Stimulated activated CD4-positive, alpha-beta T cell treated with anti-CD3 and anti-CD28 coated beads, Interleukin-1b, Interleukin-23, amount 100 ng/mL, for 24 hours (primary cell): ENCODE measurements around the gene ANKRD52.
"Not testable (repeated sequence)": the region's sequence is repeated elsewhere in the genome, so short reads cannot be mapped to it uniquely, and the experiment has no call there.

Experiments
- DNase-seq, 4 experiments: peaks; one replicate each; pipeline ENCODE4 v3.0.0-alpha.2; 2020; ENCODE audit warnings: low read depth in 4 of 4, low spot score in 1 of 4

ANKRD52 gene

DNA sequence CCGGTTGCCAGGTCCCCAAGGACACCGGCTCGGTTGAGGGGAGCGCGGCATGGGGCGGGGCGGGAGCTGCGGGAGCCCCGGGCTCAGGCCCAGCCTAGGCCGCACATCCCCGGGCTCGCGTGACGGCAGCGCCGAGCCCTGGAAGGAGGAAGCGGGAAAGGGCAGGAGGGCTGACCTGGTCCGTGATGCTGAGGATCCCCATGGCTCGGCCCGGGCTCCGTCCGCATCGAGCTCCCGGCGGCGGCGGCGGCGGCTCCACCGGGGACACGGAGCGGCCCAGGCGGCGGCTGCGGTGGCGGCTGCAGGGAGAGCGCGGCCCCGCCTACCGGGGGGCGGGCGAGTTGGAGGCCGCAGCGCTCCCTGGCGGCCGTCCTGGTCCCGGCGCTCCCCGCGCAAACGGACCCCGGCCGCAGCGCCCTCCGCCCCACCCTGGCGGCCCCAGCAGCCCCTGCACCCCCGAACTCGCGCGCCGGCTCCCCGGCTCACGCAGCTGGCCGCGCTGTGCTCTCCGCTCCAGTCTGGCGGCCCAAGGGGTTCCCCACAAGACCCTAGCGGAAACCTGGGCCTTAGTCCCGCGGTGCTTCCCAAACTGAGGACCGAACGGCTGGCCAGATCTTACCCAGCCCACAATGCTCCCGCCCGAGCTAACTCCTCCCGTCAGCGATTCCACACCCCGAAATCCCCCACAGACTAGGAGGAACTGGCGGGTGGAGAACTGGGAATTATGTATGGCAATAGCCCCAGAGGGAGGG is at the start of gene ANKRD52:
Gene ANKRD52, minus strand, starts transcription at position 317 of the 752 bp plus-strand sequence. Its CDS starts 115 bp downstream, at position 202.
- peak; percentile 50 to 73 (median 64) for DNase-seq

DNA sequence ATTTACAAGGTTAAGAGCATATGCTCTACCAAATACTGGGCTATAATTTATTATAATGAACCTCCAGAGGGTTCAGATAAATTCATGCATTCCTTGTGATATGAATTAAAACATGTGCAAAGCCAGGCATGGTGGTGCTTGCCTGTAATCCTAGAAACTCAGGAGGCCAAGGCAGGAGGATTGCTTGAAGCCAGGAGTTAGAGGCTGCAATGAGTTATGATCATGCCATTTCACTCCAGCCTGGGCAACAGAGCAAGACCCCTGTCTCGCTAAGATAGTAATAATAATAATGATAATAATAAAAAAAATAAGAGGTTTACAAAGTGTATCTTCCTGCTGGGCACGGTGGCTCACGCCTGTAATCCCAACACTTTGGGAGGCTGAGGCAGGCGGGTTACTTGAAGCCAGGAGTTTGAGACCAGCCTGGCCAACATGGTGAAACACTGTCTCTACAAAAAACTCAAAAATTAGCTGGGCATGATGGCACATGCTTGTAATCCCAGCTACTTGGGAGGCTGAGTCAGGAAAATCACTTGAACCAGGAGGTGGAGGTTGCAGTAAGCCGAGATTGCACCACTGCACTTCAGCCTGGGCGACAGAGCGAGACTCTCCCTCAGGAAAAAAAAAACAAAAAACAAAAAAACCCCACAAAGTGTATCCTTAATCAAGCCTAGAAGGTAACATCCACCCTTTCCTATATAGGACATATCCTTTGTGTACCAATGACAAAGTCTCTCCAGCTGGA is 49.2 kb upstream of the ANKRD52 start:
- DNase-seq = no peak

DNA sequence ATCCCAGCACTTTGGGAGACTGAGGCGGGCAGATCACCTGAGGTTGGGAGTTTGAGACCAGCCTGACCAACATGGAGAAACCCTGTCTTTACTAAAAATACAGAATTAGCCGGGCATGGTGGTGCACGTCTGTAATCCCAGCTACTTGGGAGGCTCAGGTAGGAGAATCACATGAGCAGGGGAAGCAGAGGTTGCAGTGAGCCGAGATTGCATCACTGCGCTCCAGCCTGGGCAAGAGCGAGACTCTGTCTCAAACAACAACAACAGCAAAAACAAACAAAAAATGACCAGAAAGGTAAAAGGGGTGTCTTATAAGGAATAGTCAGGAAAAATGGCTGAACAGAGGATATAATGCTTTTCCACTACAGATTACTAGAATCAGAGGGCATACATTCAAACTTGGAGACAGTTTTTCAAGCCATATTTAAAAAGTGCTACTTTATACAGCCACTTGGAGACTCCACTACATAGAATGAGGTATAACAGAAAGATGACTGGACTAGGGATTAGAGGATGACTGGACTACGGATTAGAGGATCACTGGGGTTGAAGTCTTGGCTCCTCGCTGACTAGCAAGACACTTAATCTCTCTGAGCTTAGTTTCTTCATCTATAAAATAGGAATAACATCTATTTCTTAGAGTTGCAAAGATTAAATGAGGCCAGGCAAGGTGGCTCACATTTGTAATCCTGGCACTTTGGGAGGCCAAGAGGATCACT is 46.8 kb upstream of the ANKRD52 start:
- no peak for DNase-seq

DNA sequence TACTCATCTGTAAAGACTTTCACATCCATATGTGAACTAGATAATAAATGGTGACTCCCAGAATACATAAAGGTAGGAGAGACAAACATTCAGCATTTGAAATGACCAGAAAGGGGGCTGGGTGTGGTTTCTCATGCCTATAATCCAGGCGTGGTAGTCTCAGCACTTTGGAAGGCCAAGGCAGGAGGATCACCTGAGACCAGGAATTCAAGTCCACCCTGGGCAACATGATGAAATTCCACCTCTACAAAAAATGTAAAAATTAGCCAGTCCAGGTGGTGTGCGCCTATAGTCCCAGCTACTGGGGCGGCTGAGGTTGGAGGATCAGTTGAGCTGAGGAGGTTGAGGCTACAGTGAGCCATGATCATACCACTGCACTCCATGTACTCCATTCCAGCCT is 46.1 kb upstream of the ANKRD52 start:
- DNase-seq = no peak

DNA sequence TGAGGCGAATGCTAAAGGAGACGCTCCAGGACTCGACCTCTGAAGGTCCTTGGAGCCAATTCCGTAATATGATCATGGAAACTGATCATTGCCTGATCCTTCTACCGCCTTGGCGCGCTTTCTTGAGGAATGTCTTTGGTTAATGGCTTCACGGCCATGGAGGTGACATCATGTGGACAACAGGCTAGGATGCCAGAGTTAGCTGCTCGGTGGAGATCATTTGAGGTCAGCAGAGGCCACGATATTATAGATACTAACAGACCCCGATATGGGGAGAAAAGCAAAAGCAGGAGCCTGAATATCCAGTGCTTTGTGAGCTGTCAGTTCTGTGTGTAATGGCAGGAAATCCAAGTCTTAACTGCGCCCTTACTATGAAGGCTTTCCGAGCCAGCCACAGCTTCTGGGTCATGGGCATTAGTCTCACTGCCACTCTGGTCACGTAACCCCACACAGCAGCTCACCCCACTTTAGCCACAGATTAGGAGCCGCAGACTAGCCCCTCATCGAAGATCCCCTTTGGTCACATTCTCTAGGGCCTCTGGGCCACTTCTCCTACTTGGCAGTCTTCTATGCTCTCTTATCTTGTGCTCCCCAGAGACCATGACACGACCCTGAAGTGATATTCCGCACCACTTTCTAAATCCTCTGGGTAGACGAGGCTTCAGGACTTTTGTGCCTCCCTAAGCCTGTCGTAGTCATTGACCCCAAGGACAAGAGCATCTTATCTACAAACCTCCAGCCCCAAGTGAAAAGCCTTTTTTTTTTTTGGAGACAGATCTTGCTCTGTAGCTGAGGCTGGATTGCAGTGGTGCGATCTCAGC is 42.7 kb upstream of the ANKRD52 start:
- DNase-seq = no peak

DNA sequence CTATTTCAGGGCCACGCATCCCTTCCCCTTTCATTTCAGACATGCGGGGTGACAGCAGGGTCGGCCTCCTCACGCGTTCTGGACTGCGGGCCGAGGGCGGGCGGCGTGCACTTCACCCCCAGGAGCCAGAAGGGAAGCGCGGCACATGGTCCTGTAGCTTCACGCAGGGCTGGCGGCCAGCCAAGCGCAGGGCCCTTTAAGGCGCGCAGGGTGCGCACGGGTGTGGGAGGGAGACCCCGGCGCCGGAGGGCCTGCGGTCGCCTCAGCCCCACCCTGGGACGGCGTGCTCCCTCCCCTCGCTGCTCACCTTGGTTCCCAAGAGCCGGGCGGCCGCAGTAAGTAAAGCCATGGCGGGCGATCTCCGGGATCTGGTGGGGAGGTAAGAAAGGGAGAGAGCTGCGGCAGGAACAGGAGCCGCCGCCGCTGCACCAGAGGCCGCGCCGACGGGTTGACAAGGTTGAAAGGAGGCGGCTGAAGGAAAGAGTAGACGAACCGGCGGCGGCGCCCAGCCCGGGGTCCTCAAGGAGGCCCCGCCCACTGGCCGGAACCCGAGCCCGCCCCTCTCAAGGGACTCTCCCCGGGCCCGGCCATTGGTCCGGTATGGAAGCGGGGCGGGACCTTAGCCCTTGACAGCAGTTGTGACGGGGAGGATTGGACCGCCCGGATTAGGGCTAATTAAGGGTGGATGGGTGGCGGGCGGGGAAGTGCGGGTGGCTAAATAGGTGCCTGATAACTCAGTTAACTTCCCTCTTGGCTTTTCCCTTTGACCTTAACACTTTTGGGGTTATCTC is 41.9 kb upstream of the ANKRD52 start, which contains the start of gene CS:
Gene CS, minus strand, starts transcription at position 478 of the 791 bp plus-strand sequence. Its CDS starts 129 bp downstream, at position 349.
- DNase-seq = peak; percentile 91 to 99 (median 98)

DNA sequence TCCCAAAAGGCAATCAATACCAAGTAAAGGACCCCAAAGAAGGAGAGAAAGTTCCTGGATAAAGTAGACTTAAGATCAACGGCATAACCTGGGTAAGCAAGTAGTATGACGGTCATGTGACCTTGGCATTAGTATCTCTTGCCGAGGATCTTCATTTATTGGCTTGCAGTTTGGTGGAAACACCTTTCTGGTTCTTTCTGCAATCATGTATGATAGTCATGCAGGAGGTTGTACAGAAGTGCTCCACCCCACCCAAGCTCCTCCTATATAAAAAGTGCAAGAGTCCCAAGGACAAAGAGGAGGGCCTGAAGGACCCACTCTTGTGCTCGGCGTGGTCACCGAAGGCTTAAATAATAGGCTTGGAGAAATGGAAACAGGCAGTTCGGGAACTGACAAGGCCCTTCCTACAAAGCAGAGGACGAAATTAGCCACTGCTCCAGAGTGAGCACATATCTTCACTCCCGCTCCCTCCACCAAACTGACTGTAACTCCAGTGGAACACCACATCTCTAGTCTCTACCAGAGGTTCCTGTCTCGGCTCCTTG is 41.2 kb upstream of the ANKRD52 start:
- no peak for DNase-seq

DNA sequence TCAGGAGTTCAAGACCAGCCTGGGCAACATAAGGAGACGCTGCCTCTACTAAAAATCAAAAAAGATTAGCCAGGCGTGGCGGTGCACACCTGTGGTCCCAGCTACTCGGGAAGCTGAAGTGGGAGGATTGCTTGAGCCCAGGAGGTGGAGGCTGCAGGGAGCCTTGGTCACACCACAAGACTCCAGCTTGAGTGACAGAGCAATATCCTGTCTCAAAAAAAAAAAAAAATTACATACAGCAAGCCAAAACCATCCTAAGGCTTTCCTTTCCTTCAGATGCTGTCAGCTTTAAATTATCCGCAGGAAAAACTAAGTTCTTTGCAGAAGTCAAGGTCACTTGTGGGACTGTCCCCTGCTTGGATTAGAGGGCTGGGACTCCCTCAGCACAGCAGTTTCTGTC is 40.6 kb upstream of the ANKRD52 start:
- DNase-seq = no peak

DNA sequence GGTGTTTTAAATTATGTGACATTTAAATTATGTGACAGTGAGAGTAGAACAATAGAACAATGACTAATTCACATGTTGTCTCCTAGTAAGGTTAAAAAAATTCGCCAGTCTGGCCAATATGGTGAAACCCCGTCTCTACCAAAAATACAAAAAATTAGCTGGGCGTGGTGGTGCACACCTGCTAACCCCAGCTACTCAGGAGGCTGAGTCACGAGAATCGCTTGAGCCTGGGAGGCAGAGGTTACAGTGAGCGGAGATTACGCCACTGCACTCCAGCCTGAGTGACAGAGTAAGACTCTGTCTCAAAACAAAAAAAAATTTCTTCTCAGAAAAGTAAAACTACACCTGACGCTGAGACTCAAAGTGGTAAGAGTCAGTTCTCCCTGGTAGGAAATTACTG is 39.2 kb upstream of the ANKRD52 start:
- no peak for DNase-seq

DNA sequence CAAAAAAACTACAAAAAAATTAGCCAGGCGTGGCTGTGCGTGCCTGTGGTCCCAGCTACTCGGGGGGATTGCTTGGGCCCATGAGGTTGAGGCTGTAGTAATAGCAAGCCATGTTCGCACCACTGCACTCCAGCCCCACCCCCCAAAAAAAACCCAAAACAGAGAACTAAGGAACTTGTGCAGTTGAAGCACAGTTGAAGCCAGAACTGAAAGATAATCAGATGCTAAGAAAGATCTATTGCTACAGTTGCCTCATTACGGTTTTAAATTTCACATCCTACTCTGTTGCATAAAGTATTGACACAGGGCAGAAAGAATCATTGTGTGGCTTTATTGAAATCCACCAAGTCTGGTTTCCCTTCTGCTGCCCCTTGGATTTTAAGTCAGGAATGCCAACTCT is 38.1 kb upstream of the ANKRD52 start:
- DNase-seq = no peak

DNA sequence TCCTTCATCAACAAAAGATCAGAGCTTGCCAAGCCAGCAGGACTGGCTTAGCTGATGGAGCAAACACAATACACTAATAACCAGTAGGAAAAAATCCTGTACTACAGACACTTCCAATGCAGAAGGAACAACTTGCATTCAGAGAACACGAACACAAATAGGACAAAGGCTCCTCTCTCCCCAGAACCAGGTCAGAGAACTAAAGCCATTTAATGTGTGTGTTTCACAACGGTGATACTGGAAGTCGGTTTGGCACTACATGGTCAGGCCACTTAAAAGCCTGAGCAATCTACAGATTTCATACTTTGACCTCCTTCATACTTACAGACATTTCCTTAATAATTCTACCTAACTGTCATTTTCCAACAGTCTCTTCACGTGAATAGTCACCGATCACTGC is 35.6 kb upstream of the ANKRD52 start:
- DNase-seq = no peak

DNA sequence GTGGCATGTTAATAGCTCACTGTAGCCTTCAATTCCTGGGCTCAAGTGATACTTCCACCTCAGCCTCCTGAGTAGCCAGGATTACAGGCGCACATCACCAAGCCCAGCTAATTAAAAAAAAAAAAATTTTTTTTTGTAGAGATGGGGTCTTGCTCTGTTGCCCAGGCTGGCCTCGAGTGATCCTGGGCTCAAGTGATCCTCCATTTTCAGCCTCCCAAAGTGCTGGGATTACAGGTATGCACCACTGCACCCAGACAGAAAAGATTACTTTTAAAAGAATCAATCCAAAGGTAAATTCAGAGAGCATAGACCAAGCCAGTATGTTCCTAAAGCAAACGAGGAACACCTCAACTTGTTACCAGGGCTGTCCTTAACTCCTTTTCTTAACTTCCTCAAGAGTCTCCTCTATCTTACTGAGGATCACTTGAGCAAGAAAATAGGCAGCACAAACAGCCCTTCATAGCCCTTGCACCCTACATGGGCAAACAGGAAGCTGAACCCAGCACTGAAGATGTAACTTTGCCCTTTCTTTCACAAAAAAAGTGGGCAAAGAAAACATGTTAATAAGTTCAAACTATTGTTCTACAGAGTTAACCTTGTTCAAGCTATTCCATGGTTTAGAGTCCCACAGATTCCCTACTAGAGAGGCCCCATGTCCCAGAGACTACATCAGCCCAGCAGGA is 30.7 kb upstream of the ANKRD52 start:
- no peak for DNase-seq

DNA sequence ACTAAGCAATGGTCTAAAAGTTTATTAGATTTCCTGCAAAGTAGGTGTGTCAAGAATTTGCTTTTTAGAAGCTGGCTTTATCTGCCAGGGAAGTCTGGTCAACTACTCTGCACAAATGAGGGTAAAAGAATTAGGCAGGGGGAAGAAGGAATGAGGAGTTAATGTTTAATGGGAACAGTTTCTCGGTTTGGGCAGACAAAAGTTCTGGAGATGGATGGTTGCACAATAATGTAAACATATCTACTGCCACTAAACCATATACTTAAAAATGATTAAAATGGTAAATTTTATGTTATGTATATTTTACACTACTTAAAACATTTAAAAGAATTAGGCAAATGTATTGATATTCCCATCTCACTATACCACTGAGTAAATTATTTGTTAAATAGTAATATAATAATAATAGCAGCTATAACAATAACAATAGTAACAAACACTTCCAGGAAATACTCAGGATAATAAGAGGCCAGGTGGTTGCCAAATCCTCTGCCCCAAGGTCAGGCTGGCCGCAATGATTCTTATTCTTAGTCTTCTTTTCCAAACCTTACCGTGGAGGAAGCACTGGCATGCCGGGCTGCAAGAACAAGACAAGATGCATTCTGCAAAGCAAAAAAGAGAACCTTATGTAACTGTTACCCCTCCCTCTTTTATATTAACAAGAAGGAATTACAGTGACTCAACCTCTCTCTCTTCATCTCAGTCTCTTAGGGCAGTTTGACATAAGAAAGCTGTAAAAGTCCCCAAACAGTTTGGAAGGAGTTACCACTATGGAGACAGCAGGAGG is 28.1 kb upstream of the ANKRD52 start:
- no peak for DNase-seq

DNA sequence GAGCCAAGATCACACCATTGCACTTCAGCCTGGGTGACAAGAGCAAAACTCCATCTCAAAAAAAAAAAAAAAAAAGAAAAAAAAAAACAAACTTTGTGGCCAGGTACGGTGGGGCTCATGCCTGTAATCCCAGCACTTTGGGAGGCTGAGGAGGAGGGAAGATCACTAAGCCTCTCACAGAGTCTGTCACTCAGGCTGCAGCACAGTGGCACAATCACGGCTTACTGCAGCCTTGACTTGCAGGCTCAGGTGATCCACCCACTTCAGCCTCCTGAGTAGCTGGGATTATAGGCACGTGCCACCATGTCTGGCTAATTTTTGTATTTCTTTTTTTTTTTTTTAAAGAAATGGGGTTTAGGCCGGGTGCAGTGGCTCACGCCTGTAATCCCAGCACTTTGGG is 26.1 kb upstream of the ANKRD52 start:
- DNase-seq = not testable (repeated sequence)

DNA sequence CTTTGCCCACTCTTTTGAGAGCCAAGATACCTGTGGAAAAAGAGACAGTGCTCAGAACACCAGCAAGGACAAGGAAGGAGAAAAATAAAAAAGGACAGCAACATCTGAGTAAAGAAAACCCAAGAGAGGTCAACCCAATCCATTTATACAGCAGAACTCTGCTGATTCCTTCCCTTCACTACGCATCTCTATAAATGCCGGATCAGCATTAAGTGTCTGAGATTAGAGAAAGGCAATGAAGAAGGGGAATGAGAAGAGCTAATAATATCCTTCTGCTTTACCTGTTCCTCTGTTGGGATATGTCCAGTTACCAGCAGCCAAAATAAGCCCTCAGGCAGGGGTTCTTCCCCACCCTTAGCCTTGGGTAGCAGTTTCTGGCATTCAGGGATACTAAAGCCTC is 24.4 kb upstream of the ANKRD52 start:
- no peak for DNase-seq

DNA sequence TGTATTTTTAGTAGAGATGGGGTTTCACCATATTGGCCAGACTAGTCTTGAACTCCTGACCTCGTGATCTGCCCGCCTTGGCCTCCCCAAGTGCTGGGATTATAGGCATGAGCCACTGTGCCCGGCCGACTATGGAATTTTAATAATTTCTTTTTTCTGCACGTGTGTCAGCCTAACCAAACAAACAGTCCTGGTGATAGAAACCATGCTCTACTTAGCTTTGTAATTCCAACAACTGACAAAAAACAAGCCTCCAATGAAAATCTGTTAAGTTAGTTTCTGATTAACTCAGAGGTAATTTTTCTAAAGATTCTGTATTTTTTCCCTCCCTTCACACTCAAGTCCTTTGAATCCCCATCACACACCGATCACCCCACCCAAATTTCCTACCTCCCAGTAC is 23.8 kb upstream of the ANKRD52 start:
- no peak for DNase-seq

DNA sequence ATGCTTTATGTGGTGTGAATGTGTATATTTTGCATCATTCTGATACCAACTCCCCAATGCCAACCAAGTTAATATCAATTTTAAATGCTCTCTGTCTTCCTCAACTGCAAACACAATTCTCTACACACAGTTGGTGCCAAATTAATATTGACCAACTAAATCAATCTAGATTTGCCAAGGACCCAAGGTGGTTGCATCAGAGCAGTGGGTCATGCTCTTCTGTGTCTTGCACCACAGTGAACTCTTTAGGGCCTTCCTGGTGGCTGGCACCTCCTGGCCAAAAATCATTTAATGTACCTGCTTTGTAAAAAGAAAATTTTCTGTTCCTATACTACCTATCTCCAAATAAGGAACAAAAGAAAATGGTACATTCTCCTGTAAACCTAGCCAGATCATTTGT is 22.7 kb upstream of the ANKRD52 start:
- no peak for DNase-seq

DNA sequence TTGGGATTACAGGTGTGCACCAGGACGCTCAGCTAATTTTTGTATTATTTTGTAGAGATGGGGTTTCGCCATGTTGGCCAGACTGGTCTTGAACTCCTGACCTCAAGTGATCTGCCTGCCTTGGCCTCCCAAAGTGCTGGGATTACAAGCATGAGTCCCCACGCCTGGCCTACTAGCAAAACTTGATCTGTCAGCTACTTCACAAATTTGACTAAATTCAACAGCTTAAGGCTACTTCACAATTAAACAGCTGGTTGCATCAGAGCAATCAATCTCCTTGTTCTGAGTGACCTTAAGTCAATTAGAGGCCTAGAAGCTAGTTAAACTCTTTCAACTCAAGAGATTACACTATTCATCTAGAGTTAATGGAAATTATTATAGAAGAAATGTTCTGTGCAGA is 20.7 kb upstream of the ANKRD52 start:
- DNase-seq = no peak

DNA sequence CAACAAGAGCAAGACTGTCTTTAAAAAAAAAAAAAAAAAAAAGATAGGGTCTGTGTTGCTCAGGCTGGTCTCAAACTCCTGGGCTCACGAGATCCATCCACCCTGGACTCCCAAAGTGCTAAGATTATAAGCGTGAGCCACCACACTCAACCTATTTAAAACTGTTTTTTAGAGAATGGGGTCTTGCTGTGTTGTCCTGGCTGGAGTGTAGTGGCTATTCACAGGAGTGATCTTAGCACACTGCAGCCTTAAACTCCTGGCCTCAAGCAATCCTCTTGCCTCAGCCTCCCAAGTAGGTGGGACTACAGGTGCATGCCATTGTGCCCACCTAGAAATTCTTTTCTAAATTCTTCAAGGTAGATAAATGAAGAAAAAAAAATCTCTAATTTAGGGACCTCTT is 16.1 kb upstream of the ANKRD52 start:
- DNase-seq = no peak
